Measurements from ENCODE around the gene ITSN1.

The ITSN1 gene

DNA sequence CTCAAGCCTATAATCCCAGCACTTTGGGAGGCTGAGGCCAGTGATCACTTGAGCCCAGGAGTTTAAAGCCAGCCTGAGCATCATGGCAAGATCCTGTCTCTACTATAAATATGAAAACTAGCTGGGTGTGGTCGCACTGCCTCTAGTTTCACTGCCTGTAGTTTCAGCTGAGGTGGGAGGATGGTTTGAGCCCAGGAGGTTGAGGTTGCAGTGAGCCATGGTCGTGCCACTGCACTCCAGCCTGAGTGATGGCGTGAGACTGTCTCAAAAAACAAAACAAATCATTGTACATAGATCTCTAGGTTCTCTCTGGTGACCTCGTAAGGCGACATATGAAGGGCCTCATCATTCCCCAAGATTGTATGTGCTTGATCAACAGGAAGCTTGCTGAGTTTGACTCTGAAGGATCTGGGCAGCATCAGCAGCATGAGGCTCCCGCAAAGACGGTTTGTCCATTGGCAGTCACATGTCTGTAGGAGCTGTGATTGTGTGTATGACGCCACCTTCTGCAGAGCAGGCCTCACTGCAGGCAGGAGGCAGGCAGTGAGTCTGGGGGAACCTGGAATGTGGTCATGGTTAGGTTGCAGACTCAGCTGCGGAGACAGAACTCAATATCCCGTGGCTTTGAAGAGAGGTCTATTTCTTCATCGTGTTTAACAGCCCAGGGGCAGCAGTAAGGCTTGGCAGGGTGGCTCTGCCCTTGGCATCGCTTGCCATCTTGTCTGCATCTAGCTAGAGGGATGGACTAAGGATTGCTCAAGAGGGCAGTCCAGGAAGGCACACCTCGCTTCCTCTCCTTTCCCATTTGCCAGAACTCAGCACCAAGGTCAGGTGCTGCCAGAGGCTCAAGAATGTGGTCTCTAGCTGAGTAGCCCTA lies 259.3 kb downstream of the ITSN1 start:
- ChIA-PET POLR2A (ENCODE audit: low non-redundant PET) (no interaction called here), CTCF (interaction anchor here (0.6 to 1.2 kb wide), 4 partner anchors 9 to 222 kb away, joined by 3 to 4 read pairs (median 3); no protein-coding TSS in a partner anchor)
- peak; percentile 45 for TF ChIP-seq CTCF (conservative IDR thresholded peaks at IDR 0.05; ENCODE audit: low read depth)
- peak overlapping the region; percentile 34; the same call in 1 of the 2 replicates for H3K27ac ChIP-seq
- DNase-seq (ENCODE audit: low spot score) = no peak

GRCh38 chr21:33902349-33902748 lies 260.0 kb downstream of the ITSN1 start:
- DNase-seq (ENCODE audit: low spot score) = no peak
- POLR2A ChIA-PET (ENCODE audit: low non-redundant PET) = no interaction called here
- peak overlapping the region; percentile 34; the same call in 1 of the 2 replicates for H3K27ac ChIP-seq
- CTCF ChIA-PET = interaction anchor here (1.2 kb wide), 1 partner anchor 9 kb away, joined by 3 read pairs; no protein-coding TSS in a partner anchor
- TF ChIP-seq CTCF (conservative IDR thresholded peaks at IDR 0.05; ENCODE audit: low read depth) = no peak

DNA sequence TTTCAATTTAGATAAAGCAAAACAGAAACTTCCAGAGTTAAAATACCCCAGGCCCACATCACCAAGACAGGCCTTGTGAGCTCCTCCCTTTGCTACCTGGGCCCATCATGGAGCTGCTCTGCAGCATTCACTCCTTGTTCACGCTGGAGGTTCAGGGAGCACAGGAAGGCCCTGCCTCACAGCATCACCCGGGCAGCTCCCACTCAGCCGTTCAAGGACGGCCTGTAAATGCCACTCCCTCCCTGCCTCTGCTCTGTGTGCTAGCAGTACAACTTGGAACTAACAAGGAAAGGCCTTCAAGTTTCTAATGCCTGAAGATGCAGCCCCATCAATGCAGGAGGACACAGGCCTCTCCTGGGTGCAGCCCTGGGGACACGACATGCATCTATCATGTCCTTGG lies 261.7 kb downstream of the ITSN1 start:
- TF ChIP-seq CTCF (conservative IDR thresholded peaks at IDR 0.05; ENCODE audit: low read depth) = no peak
- peak overlapping the region; percentile 37; the same call in 1 of the 2 replicates for H3K27ac ChIP-seq
- POLR2A ChIA-PET (ENCODE audit: low non-redundant PET) = no interaction called here
- DNase-seq (ENCODE audit: low spot score) = no peak
- CTCF ChIA-PET = interaction anchor here (0.6 kb wide), 1 partner anchor 301 kb away, joined by 5 read pairs; no protein-coding TSS in a partner anchor

DNA sequence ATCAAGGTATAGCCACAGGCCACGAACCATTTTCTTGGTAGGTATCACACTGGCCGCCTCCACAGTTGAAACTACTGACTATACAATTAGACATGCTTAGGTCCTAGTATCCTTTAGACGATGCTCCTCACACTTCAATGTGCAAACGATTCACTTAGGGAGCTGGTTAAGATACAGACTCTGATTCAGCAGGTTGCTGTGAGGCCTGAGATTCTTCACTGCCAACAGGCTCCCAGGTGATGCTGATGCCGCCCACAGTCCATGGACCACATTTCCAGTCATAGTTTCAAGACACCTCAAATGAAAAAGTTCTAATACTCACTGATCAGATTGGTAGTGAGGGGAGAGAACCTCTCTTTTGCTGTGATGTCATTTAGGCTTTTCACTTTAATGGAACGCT lies 266.5 kb downstream of the ITSN1 start:
- POLR2A ChIA-PET (ENCODE audit: low non-redundant PET) = no interaction called here
- CTCF ChIA-PET = interaction anchor here (0.7 kb wide), 1 partner anchor 394 kb away, joined by 4 read pairs; no protein-coding TSS in a partner anchor
- no peak for TF ChIP-seq CTCF (conservative IDR thresholded peaks at IDR 0.05; ENCODE audit: low read depth)
- no peak for DNase-seq (ENCODE audit: low spot score)
- no peak overlapping the region for H3K27ac ChIP-seq

- TF ChIP-seq CTCF (conservative IDR thresholded peaks at IDR 0.05; ENCODE audit: low read depth) = no peak
Measured at GRCh38 chr21:33909756-33910155, 267.5 kb downstream of the ITSN1 start.

DNA sequence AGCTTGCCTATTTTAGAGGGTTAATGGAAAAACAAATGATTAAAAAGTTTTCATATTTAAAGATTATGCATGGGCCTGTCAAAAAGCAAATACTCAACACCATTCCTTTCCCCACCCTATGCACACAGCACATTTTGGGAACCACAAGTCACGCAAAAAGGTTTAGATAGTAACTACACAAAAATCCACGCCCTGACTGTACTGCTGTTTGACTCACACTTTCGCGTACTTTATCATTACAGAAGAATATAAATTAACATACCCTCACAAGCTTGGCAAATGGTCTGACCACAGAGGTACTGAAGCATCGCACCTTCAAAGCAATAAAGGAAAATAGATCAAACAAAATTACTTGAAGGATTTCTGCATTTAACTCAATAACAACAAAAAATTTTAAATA lies 271.9 kb downstream of the ITSN1 start:
- TF ChIP-seq CTCF (conservative IDR thresholded peaks at IDR 0.05; ENCODE audit: low read depth) = no peak
- CTCF ChIA-PET = interaction anchor here (0.5 to 1.8 kb wide), 2 partner anchors 433 to 434 kb away, joined by 3 to 4 read pairs; no protein-coding TSS in a partner anchor
- DNase-seq (ENCODE audit: low spot score) = no peak
- H3K27ac ChIP-seq = no peak overlapping the region
- POLR2A ChIA-PET (ENCODE audit: low non-redundant PET) = interaction anchor here (0.6 kb wide), 1 partner anchor 222 kb away, joined by 3 read pairs; no protein-coding TSS in a partner anchor

More at GRCh38 chr21:33909756-33910155, 267.5 kb downstream of the ITSN1 start:
- POLR2A ChIA-PET (ENCODE audit: low non-redundant PET) = no interaction called here
- DNase-seq (ENCODE audit: low spot score) = no peak
- no peak overlapping the region for H3K27ac ChIP-seq
- CTCF ChIA-PET = no interaction called here

All from RWPE1 (cell line).